Measurements from ENCODE around the gene GALNT1. TPM values are rescaled to one million over a fixed set of nuclear protein-coding genes. Genes with fewer than 3 reads are reported as not detected.

The GALNT1 gene
- total RNA-seq, 1 donor from 2014 or later = 113 TPM

DNA sequence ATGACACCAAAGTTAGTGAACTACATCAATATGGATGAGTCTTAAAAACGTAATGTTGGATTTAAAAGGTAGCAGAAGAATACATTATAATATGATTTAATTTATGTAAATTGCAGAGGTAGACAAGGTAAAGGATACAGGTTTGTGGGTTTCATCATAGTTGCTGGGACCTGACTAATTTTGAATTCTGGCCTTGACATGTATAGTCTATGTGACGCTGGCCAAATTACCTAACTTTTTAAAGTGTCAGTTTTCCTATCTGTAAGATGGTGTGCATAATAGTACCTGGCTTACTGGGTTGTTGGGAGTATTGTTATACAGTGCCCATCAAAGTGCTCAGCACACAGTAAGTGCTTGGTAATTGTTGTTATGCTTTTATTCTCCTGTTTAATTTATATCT is 34.5 kb downstream of the GALNT1 start:
- H3K4me2 ChIP-seq = no peak overlapping the region
- H3K27ac ChIP-seq = no peak overlapping the region
- no peak overlapping the region for H2AFZ ChIP-seq (replicated peaks)
- no peak for TF ChIP-seq EZH2phosphoT487 (IDR thresholded peaks at IDR 0.05)
- no peak for TF ChIP-seq EZH2 (IDR thresholded peaks at IDR 0.05)
- TF ChIP-seq, protein P1, sequence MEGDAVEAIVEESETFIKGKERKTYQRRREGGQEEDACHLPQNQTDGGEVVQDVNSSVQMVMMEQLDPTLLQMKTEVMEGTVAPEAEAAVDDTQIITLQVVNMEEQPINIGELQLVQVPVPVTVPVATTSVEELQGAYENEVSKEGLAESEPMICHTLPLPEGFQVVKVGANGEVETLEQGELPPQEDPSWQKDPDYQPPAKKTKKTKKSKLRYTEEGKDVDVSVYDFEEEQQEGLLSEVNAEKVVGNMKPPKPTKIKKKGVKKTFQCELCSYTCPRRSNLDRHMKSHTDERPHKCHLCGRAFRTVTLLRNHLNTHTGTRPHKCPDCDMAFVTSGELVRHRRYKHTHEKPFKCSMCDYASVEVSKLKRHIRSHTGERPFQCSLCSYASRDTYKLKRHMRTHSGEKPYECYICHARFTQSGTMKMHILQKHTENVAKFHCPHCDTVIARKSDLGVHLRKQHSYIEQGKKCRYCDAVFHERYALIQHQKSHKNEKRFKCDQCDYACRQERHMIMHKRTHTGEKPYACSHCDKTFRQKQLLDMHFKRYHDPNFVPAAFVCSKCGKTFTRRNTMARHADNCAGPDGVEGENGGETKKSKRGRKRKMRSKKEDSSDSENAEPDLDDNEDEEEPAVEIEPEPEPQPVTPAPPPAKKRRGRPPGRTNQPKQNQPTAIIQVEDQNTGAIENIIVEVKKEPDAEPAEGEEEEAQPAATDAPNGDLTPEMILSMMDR (IDR thresholded peaks at IDR 0.05) = no peak
- no peaks in the 10 kb centered on the region for H3F3A ChIP-seq (ENCODE audit: low read depth)
- no peaks in the 10 kb centered on the region for H3K27me3 Mint-ChIP-seq (ENCODE audit: insufficient read depth, low read depth)
- no peaks in the 10 kb centered on the region for H3K36me3 ChIP-seq
- no peaks in the 10 kb centered on the region for H3K27me3 ChIP-seq
- no peak overlapping the region for H3K27ac Mint-ChIP-seq
- H3K9me3 Mint-ChIP-seq = peaks cover 3% of the 10 kb centered on the region
- H3K4me1 Mint-ChIP-seq = no peaks in the 10 kb centered on the region
- peaks cover 10% of the 10 kb centered on the region for H4K20me1 ChIP-seq (ENCODE audit: low read depth)
- H3K36me3 Mint-ChIP-seq = peaks cover 9% of the 10 kb centered on the region
- peaks cover 48% of the 10 kb centered on the region for H3K79me2 ChIP-seq (ENCODE audit: low read depth)
- no peaks in the 10 kb centered on the region for H3K9me3 ChIP-seq (ENCODE audit: low read depth)
- no peak for DNase-seq (ENCODE audit: low spot score)
- no peak overlapping the region for H3K9ac ChIP-seq
- H3K4me3 ChIP-seq = no peak overlapping the region
- H3K4me3 Mint-ChIP-seq = no peak overlapping the region
- H3K4me1 ChIP-seq = peaks cover 37% of the 10 kb centered on the region

- H3K9me3 Mint-ChIP-seq = peaks cover 5% of the 10 kb centered on the region
- H3K9ac ChIP-seq = no peak overlapping the region
- peaks cover 48% of the 10 kb centered on the region for H3K79me2 ChIP-seq (ENCODE audit: low read depth)
- no peak for DNase-seq (ENCODE audit: low spot score)
- H3K4me3 ChIP-seq = no peak overlapping the region
- no peak overlapping the region for H3K27ac Mint-ChIP-seq
- no peaks in the 10 kb centered on the region for H3K36me3 ChIP-seq
- no peaks in the 10 kb centered on the region for H3K4me1 Mint-ChIP-seq
- H3K36me3 Mint-ChIP-seq = peaks cover 14% of the 10 kb centered on the region
- H3K9me3 ChIP-seq (ENCODE audit: low read depth) = no peaks in the 10 kb centered on the region
- H3K27me3 Mint-ChIP-seq (ENCODE audit: insufficient read depth, low read depth) = no peaks in the 10 kb centered on the region
- H3K27ac ChIP-seq = peak overlapping the region; percentile 32
- H3K4me1 ChIP-seq = peaks cover 33% of the 10 kb centered on the region
- no peak overlapping the region for H2AFZ ChIP-seq (replicated peaks)
- no peak overlapping the region for H3K4me3 Mint-ChIP-seq
- no peak overlapping the region for H3K4me2 ChIP-seq
- no peaks in the 10 kb centered on the region for H3F3A ChIP-seq (ENCODE audit: low read depth)
- peaks cover 10% of the 10 kb centered on the region for H4K20me1 ChIP-seq (ENCODE audit: low read depth)
- no peaks in the 10 kb centered on the region for H3K27me3 ChIP-seq
- TF ChIP-seq EZH2 (IDR thresholded peaks at IDR 0.05) (no peak), EZH2phosphoT487 (IDR thresholded peaks at IDR 0.05) (no peak)
- TF ChIP-seq, protein P1 (IDR thresholded peaks at IDR 0.05) = no peak
These were observed 35.3 kb downstream of the GALNT1 start for GRCh38 chr18:35616664-35617423.

DNA sequence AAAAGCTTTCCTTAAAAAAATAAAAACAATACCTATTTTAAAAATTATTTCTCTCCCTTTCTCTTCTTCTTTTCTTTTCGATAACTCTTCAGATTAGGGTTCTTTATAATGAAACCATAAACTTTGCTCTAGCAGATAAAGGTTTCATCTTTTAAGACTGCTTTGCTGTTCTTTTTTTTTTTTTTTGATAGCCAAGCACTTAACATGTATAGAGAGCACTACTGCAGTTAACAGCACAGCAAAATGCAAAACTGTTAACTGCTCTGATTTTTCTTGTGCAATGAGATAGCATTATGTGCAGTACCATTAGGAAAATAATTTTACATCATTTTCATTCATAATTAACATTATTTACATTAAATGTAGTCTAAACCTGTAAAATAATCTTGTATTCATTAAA is 36.3 kb downstream of the GALNT1 start:
- no peak overlapping the region for H2AFZ ChIP-seq (replicated peaks)
- H3K79me2 ChIP-seq (ENCODE audit: low read depth) = peaks cover 53% of the 10 kb centered on the region
- no peak for DNase-seq (ENCODE audit: low spot score)
- H3K36me3 ChIP-seq = no peaks in the 10 kb centered on the region
- no peaks in the 10 kb centered on the region for H3K27me3 ChIP-seq
- Mint-ChIP-seq H3K9me3 (peaks cover 10% of the 10 kb centered on the region), H3K4me3 (no peak overlapping the region), H3K4me1 (no peaks in the 10 kb centered on the region), H3K27ac (no peak overlapping the region), H3K27me3 (ENCODE audit: insufficient read depth, low read depth) (no peaks in the 10 kb centered on the region), H3K36me3 (peaks cover 16% of the 10 kb centered on the region)
- no peak for TF ChIP-seq EZH2phosphoT487 (IDR thresholded peaks at IDR 0.05)
- TF ChIP-seq, protein P1 (IDR thresholded peaks at IDR 0.05) = no peak
- TF ChIP-seq EZH2 (IDR thresholded peaks at IDR 0.05) = no peak
- no peaks in the 10 kb centered on the region for H3K9me3 ChIP-seq (ENCODE audit: low read depth)
- no peaks in the 10 kb centered on the region for H3F3A ChIP-seq (ENCODE audit: low read depth)
- H3K4me2 ChIP-seq = peak overlapping the region; percentile 53
- H3K4me3 ChIP-seq = no peak overlapping the region
- H4K20me1 ChIP-seq (ENCODE audit: low read depth) = peaks cover 9% of the 10 kb centered on the region
- H3K27ac ChIP-seq = no peak overlapping the region
- H3K9ac ChIP-seq = no peak overlapping the region
- peaks cover 33% of the 10 kb centered on the region for H3K4me1 ChIP-seq
